ENCODE measurements around the gene MON1A.
A peak's percentile ranks its signal among the peaks of the same experiment; 100 is the strongest.
"Not testable (repeated sequence)": the region's sequence is repeated elsewhere in the genome, so short reads cannot be mapped to it uniquely, and the experiment has no call there.

MON1A gene

DNA sequence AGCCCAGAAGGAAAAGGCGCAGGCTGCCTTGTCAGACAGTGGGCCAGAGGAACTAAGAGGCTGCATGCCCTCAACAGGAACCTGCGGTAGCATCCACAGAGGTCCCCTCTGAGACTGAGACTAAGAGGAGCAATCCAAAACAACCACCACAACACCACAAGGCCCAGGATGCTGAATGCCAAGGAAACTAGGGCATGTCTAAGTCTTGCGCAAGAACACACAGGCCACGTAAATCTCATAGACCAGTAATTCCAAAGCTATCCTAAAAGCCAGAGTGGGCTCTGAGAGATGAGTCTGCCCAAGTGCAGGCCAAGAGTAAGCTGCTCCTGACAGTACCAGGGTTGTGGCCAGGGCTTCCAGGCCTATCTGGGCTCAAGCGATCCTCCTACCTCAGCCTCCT, 12.9 kb downstream of the MON1A start:
- no peak for DNase-seq

DNA sequence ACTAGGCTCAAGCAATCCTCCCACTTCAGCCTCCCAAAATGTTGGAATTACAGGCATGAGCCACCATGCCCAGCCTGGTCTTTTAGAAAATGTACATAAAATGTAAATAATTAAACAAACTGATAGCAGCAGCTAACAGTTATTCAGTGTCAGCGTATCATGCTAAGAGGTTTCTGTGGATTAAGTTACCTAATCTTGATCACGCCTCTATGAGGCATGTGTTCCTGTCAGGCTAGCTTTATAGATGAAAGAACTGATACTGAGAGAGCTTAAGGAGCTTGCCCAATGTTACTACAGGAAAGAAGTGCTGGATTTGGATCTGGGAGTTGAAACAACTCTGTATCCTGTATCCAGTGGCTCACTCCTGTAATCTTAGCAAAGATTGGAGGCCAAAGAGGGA, 14.7 kb downstream of the MON1A start:
- DNase-seq, result no peak

DNA sequence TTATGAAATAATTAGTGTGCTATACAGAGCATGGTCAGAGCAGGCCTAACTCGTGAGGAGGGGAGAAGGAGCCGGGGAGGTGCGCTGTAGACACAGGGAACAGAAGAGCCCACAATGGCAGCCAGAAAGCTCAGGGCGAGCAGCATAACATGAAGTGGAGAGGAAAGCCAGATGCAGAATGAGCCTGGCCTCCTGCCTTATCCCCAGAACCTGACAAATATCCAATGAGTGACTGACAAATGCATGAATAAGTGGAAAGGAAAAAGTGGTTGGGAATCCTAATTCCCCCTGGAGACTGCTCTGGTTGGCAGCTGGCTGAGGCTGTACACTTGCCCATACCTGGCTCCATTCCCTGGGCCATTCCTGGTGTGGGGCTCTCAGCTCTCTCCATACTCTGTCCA, 16.7 kb downstream of the MON1A start:
- DNase-seq, result no peak

DNA sequence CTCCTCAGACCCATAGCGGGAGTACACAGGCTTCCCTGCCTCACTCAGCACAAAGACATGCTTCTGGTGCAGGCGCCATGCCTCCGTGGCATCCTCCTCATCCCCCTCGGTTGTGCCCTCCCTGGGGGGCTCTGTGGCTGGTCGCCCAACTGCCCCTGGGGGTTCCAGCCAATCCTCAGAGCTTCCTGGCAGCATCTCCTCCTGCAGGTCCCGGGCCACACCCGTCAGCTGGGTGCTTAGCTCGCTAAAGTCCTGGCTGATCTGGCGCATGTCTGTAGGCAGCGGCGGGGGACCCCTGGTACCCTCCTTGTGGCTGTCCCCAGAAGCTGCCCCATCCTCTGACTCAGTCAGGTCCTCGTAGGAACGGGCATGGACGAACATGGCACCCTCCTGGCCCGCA, 18.0 kb downstream of the MON1A start:
- no peak for DNase-seq

DNA sequence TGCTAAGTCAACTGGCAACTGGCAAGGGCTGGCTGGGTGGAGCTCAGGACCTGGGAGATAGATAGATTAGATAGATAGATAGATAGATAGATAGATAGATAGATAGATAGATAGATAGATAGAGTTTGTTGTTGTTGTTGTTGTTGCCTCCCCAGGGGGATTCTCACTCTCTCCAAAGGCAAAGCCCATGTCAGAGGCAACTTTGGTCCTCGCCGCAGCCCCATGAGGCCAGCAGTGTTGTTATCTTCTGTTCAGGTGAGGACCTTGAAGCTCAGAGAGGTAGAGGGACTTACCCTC, 18.5 kb downstream of the MON1A start:
- DNase-seq, result no peak

DNA sequence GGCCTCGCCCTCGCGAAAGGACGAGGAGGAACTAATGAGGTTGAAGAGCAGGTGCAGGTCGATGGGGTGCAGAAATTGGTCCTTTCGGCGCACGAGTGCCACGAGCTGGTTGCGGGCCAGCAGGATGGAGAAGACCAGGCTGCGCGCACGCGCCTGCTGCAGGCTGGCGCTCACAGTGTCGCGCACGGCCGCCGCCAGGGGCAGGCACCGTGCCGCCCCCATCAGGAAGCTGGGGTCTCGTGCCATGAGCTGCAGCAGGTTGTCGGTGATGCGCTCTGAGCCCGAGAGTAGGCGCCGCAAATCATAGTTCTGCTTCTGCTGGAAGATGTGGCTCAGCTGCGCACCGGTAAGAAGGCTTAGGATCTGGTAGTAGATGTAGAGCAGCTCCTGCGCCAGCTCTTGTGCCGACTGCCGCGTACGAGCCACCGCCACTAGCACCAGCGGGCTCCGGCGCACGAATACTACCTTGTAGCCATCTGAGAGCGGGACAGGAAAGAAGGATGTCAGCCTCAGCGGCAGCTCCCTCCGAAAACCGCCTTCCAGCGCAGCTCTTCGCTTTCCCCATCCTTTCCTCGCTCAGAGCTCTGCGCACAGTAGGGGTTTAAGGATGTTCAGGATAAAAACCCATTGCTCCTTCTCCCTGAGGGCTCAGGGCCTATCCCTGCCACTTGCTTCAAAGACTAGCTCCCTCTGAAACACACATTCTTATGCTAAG, 19.0 kb downstream of the MON1A start:
- DNase-seq, result no peak

DNA sequence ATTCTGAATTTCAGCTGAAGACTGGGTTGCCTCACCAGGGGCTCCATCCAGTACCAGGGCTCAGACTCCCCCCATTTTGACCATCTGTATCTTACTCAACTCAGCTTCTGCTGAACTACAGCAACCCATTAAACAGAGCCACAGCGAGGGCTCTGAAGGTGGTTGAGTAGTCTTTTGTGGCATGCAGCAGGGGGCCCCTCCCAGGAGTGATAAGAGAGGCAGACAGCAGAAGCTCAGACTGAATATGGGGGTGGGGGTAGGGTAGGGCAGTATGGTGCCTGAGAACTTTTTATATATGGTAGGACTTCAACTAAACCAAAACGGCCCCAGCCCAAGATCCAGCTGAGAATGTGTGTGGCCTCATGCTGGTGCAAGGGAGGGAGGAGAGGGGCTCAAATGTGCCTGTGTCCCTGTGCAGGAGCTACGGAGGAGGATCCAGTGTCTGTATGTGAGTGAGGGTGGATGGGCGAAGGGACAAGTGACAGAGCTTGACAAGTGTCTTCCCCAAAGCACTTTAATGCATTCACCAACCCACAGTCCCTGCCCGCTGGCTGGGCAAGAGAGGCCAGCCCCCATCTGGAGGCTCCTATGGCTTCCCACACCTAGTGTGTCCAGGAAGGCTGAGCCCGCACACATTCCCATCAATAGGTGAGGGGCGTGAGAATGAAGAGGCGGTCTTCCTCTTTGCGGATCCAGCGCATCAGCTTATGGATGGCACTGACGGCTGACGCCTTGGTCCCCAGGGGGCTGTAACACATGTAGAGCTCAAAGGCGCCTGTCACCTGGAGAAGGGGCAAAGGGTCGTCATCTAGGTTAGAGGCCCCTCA, 21.0 kb downstream of the MON1A start:
- no peak for DNase-seq

DNA sequence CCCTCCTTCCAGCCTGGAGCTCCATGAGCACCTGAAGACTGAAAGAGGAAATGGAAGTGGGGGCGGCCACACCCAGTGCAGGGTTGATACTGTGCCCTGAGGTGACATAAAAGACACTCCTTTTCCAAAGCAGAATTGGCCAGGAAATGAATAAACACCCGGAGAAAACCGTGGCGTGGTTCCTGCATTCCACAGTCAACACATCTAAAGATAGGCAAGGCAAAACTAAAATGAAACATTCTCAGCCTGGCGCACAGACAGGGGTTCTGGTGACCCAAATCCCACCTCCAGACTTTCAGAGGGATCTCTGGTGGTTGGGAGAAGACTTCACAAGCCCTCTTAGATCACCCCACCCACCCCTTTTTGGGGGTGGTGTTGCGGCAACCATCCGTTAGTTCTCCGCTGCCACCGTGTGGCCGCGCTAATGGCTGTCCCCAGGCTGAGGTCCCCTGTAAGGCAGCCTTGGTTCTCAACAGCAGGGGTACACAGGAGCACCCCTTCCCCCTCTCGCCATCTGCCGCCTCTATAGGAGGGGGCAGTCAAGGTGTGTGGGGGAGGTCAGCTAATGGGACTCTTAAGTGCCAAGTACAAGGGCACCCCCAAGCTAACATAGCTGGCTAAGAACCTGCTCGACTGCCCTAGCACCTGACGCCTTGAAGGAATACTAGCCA, 23.4 kb downstream of the MON1A start:
- peak; percentile 15 for DNase-seq

DNA sequence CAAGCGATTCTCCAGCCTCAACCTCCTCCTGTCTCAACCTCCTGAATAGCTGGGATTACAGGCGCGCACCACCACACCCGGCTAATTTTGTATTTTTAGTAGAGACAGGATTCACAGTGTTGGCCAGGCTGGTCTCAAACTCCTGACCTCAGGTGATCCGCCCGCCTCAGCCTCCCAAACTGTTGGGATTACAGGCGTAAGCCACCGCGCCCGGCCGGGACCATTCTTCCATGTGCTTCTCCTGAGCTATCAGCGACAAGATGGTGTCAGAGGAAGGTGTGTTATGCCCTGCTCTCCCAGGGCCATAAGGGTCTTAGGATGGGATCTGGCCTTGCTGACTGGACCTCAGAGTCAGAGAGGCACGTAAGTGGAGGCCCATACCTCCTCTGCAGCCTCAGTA, 25.2 kb downstream of the MON1A start:
- DNase-seq, result not testable (repeated sequence)

DNA sequence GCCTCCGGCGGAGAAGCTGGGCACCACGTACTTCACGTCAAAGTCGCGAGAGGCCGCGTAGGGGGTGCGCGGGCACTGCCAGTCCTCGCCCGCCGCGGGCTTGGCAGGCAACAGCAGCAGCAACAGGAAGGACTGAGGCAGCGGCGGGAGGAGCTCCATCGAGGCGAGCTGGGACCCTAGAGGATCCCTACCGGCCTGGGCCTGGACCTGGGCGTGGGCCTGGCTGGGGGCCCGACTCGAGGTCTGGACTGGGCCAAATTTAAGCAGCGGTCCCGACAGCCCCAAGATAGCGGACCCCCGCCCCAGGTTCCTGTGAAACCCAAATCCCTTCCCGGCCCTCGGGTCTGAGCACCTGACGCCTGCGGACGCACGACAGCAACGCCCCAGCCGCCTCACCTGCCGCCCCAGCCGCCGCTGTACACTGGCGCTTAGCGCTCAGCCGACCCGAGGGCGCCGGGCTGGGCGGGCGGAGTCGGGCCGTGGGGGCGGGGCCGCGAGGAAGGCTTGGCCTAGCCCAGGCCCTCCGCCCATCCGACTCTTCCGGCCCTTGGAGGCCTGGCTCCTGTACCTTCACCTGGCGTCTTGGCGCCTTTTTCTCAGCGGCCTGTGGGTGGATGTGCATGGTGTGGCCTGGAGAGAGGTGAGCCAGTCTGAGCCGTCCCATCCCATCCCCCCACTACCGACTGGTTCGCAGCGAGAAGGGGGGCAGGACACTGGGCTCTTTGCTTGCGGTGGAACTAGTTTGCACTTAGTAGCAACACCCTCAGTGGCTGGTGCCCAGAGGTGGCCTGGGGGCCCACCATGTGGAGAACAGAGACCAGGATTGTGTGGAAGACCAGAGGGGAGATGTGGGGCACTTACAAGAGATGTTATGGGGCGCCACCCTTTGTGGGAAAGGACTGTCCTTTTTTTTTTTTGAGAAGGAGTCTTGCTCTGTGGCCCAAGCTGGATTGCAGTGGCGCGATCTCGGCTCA, 25.9 kb downstream of the MON1A start, which contains the start of gene MST1R:
MST1R (minus strand) TSS at position 423 of the 974 bp plus-strand sequence; CDS start at position 159, 264 bp downstream.
- DNase-seq, result no peak

DNA sequence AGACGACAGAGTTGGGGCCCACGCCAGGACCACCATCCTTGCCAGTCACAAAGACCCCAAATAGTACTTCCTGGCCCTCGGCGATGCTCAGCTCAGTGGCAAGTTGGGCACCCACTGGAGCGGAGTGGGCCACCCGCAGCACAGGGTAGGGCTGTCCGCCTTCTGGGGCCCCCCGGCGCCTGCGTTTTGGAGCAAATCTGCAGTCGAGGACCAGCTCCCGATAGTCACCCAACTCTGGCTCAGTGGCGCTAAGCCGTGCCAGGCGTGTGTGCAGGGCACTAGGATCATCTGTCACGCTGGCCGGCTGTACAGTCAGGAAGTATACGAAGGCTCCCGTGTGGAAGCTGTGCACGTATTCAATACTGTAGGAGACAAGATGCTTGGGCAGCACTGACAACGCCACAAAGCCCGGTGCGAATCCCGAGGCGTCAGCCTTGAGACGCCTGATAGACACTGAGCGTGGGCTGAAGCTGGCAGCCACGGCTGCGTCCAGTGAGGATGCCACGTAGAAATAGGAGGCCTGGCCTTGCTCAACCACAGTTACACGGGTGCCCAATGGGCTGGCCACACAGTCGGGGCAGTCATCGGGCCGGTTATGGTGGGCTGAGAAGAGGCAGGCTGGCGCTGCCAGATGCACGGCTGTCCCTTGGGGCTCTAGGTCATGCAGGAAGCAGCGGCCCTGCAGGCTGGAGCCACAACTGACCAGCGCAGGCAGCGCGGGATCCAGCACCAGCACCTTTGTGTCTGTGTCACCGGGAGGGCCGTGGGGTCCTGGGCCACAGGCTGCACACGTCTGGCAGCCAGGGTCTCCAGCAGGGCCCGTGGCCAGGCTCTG, 26.9 kb downstream of the MON1A start:
- DNase-seq, result no peak

DNA sequence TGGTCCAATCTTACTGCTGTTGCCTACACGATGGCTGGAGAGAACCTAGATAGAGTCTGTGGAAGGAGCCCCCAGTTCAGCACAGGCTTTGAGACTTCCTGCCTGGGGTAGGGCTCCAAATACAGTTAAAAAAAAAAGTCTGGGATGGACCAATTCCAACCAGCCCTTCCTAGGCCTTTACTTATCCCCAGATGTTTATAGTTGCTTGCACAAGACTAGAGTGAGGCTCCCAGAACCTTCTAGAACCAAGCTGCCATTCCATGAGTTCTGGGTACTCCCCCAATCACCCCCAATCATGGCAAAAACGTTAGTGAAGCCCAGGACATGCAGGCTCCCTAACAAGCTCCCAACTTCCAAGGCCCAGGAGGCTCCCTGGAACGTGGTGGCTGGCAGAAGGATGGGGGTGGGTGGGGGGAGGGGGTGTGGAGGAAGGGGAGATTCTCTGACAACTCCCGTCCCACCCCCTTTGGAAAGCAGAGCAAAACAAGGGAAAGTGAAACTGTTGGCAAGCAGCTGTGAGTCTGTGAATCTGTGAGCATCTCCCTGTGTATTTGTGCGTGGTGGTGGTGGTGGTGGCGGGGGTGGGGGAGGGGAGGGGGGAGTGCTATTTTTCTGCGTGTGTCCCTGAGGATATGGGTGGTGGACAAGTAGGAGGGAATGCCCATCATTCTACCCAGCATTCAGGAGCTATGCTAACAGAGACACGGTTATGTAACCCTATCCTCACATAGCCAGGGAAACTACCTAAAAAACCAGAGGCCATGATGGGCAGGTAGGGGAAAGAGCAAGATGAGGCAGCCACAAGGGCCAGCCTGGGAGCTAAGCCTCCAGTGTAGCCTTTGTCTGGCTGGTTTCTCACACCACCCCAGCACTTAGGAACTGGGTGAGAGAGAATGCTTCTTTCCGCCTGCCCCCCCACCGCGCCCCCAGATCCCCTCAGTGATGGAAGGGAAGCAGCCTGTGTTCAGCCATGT, 28.0 kb downstream of the MON1A start:
- no peak for DNase-seq

DNA sequence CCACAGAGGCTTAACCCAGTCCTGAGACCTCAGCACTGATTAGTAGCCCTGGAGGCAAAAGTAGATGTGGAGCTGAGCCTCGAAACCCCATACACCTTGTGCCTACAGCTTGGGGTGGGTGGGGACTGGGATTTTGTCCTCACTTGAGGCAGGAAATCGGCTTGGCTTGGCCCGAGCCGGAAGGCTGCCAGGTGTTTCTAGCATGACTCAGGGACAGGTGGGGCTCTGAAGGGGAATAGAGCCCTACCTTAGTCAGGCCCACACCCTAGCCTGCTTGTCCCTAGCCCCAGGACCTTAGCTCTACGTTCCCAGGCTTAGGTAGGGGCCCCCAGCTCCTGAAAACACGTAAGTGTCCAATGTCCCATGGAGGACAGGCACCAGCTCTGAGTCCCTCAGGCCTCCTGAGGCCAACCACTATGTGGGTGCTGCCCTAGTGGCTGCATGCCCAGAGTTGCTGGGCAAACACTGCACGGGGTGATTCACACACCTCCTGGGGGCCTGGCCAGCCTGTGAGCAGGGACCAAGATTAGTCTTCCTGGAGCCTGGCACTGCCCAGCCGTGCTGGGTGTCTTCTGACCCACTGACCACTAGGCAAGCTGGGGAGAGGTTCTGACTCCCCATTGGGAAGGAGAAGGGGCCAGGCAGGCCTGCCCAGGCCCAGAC, 29.0 kb downstream of the MON1A start:
- no peak for DNase-seq

DNA sequence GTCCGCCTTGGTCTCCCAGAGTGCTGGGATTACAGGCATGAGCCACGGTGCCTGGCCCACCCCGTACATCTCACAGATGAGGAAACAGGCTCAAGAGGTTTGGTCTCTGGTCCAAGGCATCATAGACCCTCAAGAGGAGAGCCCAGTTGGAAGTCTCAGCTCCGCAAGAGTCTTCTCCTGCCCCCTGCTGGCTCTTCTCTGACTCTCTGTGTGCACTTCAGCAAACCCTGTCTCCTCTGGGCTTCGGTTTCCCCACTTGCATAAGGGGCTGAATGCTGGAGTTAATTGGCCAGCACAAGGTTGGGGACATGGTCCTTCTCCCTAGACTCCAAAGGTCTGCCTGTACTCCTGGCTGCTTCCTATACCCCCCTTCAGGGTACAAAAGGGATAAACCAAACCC, 29.8 kb downstream of the MON1A start:
- no peak for DNase-seq

DNA sequence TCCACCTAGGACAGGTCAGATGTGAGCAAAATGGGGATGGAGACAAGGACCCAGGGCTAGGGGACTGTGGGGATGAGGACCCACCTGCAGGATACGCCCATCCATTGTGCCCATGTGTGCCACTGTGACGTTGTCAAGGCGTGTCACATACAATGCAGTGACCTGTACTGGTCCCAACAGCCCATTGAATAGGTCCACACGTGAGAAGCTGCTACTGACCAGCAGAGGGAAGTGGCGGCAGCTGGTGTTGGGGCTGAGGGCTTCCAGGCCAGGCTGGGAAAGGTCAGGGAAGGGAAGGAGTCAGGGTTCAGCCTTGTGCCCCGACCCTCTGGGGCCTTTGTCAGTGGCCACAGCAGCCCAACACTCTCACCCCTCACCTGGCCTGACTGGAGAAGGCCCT, 30.6 kb downstream of the MON1A start:
- DNase-seq, result no peak

DNA sequence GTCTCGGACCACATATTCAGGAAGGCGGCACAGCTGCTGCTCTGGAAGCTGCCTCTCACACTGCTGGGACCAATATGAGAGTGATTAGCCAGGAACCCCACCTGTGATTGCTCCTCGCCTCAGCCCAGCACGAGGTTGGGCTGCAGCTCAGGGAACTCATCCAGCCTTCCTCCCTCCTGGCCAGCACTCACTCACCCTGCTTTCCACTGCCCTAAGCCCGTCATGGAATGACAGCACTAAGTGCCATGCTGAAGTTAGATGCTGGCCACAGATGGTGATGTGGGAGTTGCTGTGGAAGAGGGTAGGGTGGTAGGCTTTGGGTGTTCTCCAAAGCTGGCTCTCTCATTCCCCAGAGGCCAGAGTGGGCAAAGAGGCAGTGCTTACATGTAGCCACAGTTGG, 33.3 kb downstream of the MON1A start:
- DNase-seq, result no peak

DNA sequence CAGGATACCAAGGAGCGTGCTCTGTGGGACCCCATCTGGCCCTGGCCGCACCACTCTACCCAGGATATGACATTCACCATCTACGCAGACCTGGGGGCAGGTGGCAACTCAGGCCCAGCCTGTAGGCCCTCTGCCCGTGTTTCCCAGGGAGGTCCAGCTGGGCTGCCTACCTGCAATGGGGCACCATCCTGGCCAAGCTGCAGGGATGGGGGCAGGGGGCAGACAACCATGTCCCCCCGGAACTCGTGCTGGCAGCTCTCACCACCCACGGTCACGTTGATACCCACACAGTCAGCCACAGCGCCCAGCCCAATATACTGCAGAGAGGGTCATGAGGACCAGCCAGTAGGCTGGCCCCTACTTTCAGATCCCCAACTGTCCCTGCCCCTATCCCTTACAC, 33.8 kb downstream of the MON1A start:
- DNase-seq, result no peak

DNA sequence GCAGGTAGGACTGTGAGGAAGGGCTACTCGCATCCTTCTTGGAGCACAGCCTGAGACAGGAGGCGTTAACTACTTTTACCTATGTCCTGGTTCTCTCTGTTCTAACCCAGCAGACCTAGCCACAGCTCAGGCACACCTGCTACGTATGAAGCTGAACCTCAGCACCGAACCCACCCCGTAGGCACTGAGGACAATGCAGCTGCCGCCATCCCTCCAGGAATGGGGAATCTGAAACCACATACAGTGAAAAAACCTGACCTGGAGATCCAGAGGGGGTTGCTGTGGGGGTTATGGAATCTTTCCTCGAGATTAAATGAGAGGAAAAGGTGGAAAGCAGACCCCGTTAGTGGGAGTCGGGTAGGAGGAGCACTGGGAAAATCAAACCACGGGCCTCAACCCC, 40.3 kb downstream of the MON1A start:
- DNase-seq, result no peak

DNA sequence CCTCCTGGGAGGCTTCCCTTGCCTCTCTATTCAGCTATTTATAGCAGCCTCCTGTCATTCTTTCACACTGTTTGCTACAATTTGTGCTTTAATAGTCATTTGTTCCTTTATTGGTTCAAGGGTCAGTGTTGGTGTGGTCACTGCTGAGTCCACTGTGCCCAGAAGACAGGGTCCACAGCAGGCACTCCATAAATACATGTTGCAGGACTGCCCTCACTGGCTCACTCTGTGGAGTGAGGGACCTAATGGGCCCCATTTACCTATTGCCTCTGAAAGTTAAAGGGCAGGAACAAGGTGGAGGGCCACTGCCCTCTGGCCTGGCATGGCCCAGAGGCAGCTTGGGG, 42.7 kb downstream of the MON1A start:
- DNase-seq, result no peak

DNA sequence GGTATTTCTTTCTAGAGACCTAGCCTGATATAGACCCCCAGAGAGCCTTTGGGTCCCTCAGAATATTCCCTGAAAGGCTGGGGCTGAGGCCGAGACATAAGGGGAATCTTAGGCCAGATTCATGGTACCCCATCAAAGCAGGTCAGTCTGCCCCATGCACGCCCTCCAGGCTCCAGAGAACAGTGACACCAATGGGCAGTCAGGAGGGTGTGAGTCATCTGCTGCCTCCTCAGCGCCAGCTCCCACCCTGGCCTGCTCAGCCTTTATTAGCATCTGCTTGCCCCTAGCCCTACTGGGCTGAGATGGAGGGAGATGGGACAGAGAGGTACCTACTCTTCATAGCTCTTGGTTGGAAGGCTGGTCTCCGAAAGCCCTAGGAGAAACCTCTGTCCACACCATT, 45.6 kb downstream of the MON1A start:
- no peak for DNase-seq
